ENCODE data around the gene CPNE9. TPM values are rescaled to one million over a fixed set of nuclear protein-coding genes. Genes with fewer than 3 reads are reported as not detected.

Gene CPNE9
- polyA plus RNA-seq, 1 of the 3 experiments (the other 2 are of a cell fraction), result 0.03 TPM

DNA sequence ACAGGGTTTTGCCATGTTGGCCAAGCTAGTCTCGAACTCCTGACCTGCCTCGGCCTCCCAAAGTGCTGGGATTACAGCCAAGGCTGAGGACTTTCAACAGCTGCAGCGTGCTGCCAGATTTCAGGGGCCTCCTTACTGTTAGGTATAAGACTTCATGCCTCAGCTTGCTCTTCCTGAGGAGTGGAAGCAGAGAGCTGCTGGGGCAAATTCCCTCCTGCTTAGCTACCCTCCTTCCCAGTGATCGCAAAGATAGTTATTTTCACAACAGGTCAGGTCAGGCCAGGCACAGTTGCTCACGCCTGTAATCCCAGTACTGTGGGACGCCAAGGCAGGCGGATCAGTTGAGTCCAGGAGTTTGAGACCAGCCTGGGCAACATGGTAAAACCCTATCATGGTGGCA lies 2.6 kb upstream of the CPNE9 start:
- no peak overlapping the region for H3K4me2 ChIP-seq
- ChIA-PET CTCF (no interaction called here), POLR2A (no interaction called here)
- H3K27me3 ChIP-seq (ENCODE audit: insufficient read depth), result no peaks in the 10 kb centered on the region
- no peaks in the 10 kb centered on the region for H3F3A ChIP-seq (replicated peaks; ENCODE audit: insufficient read depth)
- DNase-seq, result no peak
- H3K4me1 ChIP-seq (ENCODE audit: control insufficient read depth in 1 of 2, insufficient read depth in 2 of 2, low read depth in 1 of 2, low read length in 1 of 2), result peaks cover 0 to 13% of the 10 kb centered on the region in 2 experiments; a peak in 1 of 4 replicates
- H3K36me3 ChIP-seq (replicated peaks in 1 of 2; ENCODE audit: control insufficient read depth in 1 of 2, insufficient read depth in 2 of 2, low read length in 1 of 2), result peaks cover 0 to 23% of the 10 kb centered on the region in 2 experiments
- no peak overlapping the region for H3K27ac ChIP-seq (ENCODE audit: low read depth in 2 of 2, low read length in 1 of 2)
- H3K9ac ChIP-seq, result no peak overlapping the region
- no peaks in the 10 kb centered on the region for H3K79me2 ChIP-seq (ENCODE audit: insufficient read depth)
- TF ChIP-seq, protein P1, sequence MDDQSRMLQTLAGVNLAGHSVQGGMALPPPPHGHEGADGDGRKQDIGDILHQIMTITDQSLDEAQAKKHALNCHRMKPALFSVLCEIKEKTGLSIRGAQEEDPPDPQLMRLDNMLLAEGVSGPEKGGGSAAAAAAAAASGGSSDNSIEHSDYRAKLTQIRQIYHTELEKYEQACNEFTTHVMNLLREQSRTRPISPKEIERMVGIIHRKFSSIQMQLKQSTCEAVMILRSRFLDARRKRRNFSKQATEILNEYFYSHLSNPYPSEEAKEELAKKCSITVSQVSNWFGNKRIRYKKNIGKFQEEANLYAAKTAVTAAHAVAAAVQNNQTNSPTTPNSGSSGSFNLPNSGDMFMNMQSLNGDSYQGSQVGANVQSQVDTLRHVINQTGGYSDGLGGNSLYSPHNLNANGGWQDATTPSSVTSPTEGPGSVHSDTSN (IDR thresholded peaks at IDR 0.05), result no peak
- no peak for TF ChIP-seq FOXJ3 (CRISPR knock-in tag; IDR thresholded peaks at IDR 0.05)
- 91% methylated on average over 5 of the region's 7 CpGs for WGBS (ENCODE audit: low lambda C conversion rate)
- no peak overlapping the region for H3K4me3 ChIP-seq (ENCODE audit: low read depth in 2 of 2, low read length in 1 of 2)
- no peak overlapping the region for H2AFZ ChIP-seq (ENCODE audit: low read depth)
- no peaks in the 10 kb centered on the region for H3K9me2 ChIP-seq
- H3K9me3 ChIP-seq, result no peaks in the 10 kb centered on the region
- H4K20me1 ChIP-seq (ENCODE audit: insufficient read depth), result no peaks in the 10 kb centered on the region

DNA sequence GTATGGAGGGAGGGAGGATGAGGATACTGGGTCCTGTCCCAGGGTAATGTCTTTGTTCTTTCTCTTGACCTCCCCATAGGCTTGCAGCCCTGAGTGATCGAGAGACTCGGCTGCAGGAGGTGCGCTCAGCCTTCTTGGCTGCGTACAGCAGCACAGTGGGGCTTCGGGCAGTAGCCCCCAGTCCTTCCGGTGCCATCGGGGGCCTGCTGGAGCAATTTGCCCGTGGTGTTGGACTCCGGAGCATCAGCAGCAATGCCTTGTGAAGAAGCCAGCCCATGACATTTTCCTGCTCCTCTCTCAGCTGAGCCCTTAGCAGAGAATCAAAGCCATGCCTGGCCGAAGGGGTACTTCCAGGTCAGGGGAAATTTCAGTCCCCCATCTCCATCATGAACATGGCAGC lies 1.9 kb upstream of the CPNE9 start:
- no peak for DNase-seq
- H3K4me2 ChIP-seq, result no peak overlapping the region
- CTCF ChIA-PET, result interaction anchor here (1.1 kb wide), 1 partner anchor 199 kb away, joined by 3 read pairs; no protein-coding TSS in a partner anchor
- no peak overlapping the region for H3K9ac ChIP-seq
- no peaks in the 10 kb centered on the region for H3F3A ChIP-seq (replicated peaks; ENCODE audit: insufficient read depth)
- 92% methylated on average over 7 of the region's 10 CpGs for WGBS (ENCODE audit: low lambda C conversion rate)
- no peak for TF ChIP-seq IRF3 (IDR thresholded peaks at IDR 0.05; ENCODE audit: low read depth, low read length)
- peaks cover 0 to 23% of the 10 kb centered on the region in 2 experiments for H3K36me3 ChIP-seq (replicated peaks in 1 of 2; ENCODE audit: control insufficient read depth in 1 of 2, insufficient read depth in 2 of 2, low read length in 1 of 2)
- H4K20me1 ChIP-seq (ENCODE audit: insufficient read depth), result no peaks in the 10 kb centered on the region
- peaks cover 0 to 13% of the 10 kb centered on the region in 2 experiments; a peak in 1 of 4 replicates for H3K4me1 ChIP-seq (ENCODE audit: control insufficient read depth in 1 of 2, insufficient read depth in 2 of 2, low read depth in 1 of 2, low read length in 1 of 2)
- POLR2A ChIA-PET, result interaction anchor here (0.6 kb wide), 1 partner anchor 13 kb away, joined by 3 read pairs; no protein-coding TSS in a partner anchor
- no peaks in the 10 kb centered on the region for H3K9me3 ChIP-seq
- no peaks in the 10 kb centered on the region for H3K9me2 ChIP-seq
- H2AFZ ChIP-seq (ENCODE audit: low read depth), result no peak overlapping the region
- H3K4me3 ChIP-seq (ENCODE audit: low read depth in 2 of 2, low read length in 1 of 2), result no peak overlapping the region
- no peaks in the 10 kb centered on the region for H3K27me3 ChIP-seq (ENCODE audit: insufficient read depth)
- H3K27ac ChIP-seq (ENCODE audit: low read depth in 2 of 2, low read length in 1 of 2), result no peak overlapping the region
- H3K79me2 ChIP-seq (ENCODE audit: insufficient read depth), result no peaks in the 10 kb centered on the region

DNA sequence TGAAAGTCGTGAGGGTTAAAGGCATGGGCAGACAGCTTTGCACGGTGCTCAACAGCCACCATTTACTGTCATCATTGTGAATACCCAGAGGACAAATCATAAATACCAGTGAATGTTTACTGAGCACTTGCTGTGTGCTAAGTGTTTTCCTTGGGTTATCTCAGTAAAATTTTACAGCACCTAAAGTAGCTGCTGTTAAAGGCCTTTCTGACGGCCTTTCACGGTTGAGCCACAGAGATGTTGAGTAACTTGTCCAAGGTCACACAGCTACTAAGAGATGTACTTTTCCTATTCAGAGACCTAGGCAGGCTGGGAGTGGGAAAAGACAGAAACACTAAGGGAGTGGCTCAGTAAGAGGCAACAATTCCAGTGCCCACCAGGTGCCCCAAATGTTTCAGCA lies 393 bp upstream of the CPNE9 start:
- ChIA-PET POLR2A (interaction anchor here (0.7 kb wide), 1 partner anchor 46 kb away, joined by 3 read pairs; the partner anchor contains the start of gene OGG1), CTCF (no interaction called here)
- Histone ChIP-seq H3K4me3 (ENCODE audit: low read depth in 2 of 2, low read length in 1 of 2) (no peak overlapping the region; a peak in 1 of 4 replicates), H3K27ac (ENCODE audit: low read depth in 2 of 2, low read length in 1 of 2) (no peak overlapping the region), H3K9ac (no peak overlapping the region), H3K9me3 (no peaks in the 10 kb centered on the region), H3K4me2 (no peak overlapping the region), H3K9me2 (no peaks in the 10 kb centered on the region), H3K27me3 (ENCODE audit: insufficient read depth) (no peaks in the 10 kb centered on the region), H2AFZ (ENCODE audit: low read depth) (no peak overlapping the region), H3K36me3 (replicated peaks in 1 of 2; ENCODE audit: control insufficient read depth in 1 of 2, insufficient read depth in 2 of 2, low read length in 1 of 2) (peaks cover 0 to 11% of the 10 kb centered on the region in 2 experiments), H3F3A (replicated peaks; ENCODE audit: insufficient read depth) (no peaks in the 10 kb centered on the region), H3K4me1 (ENCODE audit: control insufficient read depth in 1 of 2, insufficient read depth in 2 of 2, low read depth in 1 of 2, low read length in 1 of 2) (peaks cover 0 to 13% of the 10 kb centered on the region in 2 experiments; a peak in 1 of 4 replicates), H4K20me1 (ENCODE audit: insufficient read depth) (no peaks in the 10 kb centered on the region), H3K79me2 (ENCODE audit: insufficient read depth) (no peaks in the 10 kb centered on the region)
- TF ChIP-seq, protein P2, sequence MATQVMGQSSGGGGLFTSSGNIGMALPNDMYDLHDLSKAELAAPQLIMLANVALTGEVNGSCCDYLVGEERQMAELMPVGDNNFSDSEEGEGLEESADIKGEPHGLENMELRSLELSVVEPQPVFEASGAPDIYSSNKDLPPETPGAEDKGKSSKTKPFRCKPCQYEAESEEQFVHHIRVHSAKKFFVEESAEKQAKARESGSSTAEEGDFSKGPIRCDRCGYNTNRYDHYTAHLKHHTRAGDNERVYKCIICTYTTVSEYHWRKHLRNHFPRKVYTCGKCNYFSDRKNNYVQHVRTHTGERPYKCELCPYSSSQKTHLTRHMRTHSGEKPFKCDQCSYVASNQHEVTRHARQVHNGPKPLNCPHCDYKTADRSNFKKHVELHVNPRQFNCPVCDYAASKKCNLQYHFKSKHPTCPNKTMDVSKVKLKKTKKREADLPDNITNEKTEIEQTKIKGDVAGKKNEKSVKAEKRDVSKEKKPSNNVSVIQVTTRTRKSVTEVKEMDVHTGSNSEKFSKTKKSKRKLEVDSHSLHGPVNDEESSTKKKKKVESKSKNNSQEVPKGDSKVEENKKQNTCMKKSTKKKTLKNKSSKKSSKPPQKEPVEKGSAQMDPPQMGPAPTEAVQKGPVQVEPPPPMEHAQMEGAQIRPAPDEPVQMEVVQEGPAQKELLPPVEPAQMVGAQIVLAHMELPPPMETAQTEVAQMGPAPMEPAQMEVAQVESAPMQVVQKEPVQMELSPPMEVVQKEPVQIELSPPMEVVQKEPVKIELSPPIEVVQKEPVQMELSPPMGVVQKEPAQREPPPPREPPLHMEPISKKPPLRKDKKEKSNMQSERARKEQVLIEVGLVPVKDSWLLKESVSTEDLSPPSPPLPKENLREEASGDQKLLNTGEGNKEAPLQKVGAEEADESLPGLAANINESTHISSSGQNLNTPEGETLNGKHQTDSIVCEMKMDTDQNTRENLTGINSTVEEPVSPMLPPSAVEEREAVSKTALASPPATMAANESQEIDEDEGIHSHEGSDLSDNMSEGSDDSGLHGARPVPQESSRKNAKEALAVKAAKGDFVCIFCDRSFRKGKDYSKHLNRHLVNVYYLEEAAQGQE (IDR thresholded peaks at IDR 0.05; ENCODE audit: low read depth, low read length), result 0 out of 2 replicates have a peak, but pooled peaks have one; percentile 3
- no peak for TF ChIP-seq FOSL2 (IDR thresholded peaks at IDR 0.05; ENCODE audit: borderline replicate concordance, low read depth)
- no peak for DNase-seq
- 98% methylated on average over 4 of the region's 4 CpGs for WGBS (ENCODE audit: low lambda C conversion rate)
